HepG2 (cell line): ENCODE data around the gene CHMP1A. TPM values are rescaled to one million over a fixed set of nuclear protein-coding genes. Genes with fewer than 3 reads are reported as not detected.

Experiments used
- HNRNPLL ChIP-seq: fragments of 200-400 bp; formaldehyde crosslinking; IDR thresholded peaks from 2 replicates; pipeline ENCODE4 v1.6.1; 2017; ENCODE audit warnings: mild to moderate bottlenecking, low read depth, low read length; ENCODE audit not compliant: poor library complexity, severe bottlenecking
- PLRG1 ChIP-seq: fragments of 450-650 bp; conservative IDR thresholded peaks from 2 replicates; pipeline ENCODE4 v1.6.1; 2016
- RFXAP ChIP-seq: sonication (generic); formaldehyde crosslinking; IDR thresholded peaks from 2 replicates; pipeline ENCODE4 v1.4.0; 2020; ENCODE audit warnings: missing genetic modification reagents, borderline replicate concordance
- SSRP1 ChIP-seq: IDR thresholded peaks from 2 replicates; pipeline ENCODE4 v1.6.1; 2016; ENCODE audit warnings: control low read depth
- ZBTB38 ChIP-seq: sonication (generic); formaldehyde crosslinking; IDR thresholded peaks from 2 replicates; pipeline ENCODE4 v1.5.1; 2020; ENCODE audit warnings: mild to moderate bottlenecking, missing genetic modification reagents
- ZFY ChIP-seq: sonication (generic); formaldehyde crosslinking; IDR thresholded peaks from 2 replicates; pipeline ENCODE4 v1.4.0; 2020; ENCODE audit warnings: missing genetic modification reagents
- ZNF720 ChIP-seq: sonication (generic); formaldehyde crosslinking; IDR thresholded peaks from 2 replicates; pipeline ENCODE4 v1.4.0; 2020; ENCODE audit warnings: missing genetic modification reagents
- polyA plus RNA-seq, 8 experiments: library from polyadenylated mRNA; depleted of rRNA in 3 of 8; stranded (reverse) in 7 of 8; unstranded in 1 of 8; fragments of >200 nt; fragmentation: Illumina TruSeq in 4 of 8; extraction: Trizol in 4 of 8; gene quantifications; 2 replicates each; pipeline versions ENCODE4 v1.2.1 to v1.2.3, GENCODE V29; 2011 to 2016; ENCODE audit warnings: low read depth in 4 of 8, missing spikeins in 1 of 8, mixed read lengths in 1 of 8; ENCODE audit not compliant: insufficient read depth in 1 of 8
- total RNA-seq, 5 experiments: library from RNA; depleted of rRNA; stranded (reverse); fragments of >200 nt; fragmentation: Illumina TruSeq; extraction: Trizol; gene quantifications; 2 replicates each; pipeline ENCODE4 v1.2.3, GENCODE V29; 2016; ENCODE audit warnings: low read depth in 1 of 5
- TF ChIP-seq, protein P1 (sequence below): sonication (generic); formaldehyde crosslinking; IDR thresholded peaks from 2 replicates; pipeline ENCODE4 v1.4.0; 2020; ENCODE audit warnings: missing genetic modification reagents
- TF ChIP-seq, protein P2 (sequence below): sonication (generic); formaldehyde crosslinking; IDR thresholded peaks from 2 replicates; pipeline ENCODE4 v1.5.1; 2020; ENCODE audit warnings: mild to moderate bottlenecking, missing genetic modification reagents, moderate library complexity
- TF ChIP-seq, protein P3 (sequence below): sonication (generic); formaldehyde crosslinking; conservative IDR thresholded peaks from 2 replicates; pipeline ENCODE4 v1.4.0; 2020; ENCODE audit warnings: missing genetic modification reagents

CHMP1A gene
- total and polyA plus RNA-seq, 2 of the 13 experiments (the other 11 are each of a cell fraction or from before 2014, with no cell fraction given): 69.4 to 73.3 TPM

DNA sequence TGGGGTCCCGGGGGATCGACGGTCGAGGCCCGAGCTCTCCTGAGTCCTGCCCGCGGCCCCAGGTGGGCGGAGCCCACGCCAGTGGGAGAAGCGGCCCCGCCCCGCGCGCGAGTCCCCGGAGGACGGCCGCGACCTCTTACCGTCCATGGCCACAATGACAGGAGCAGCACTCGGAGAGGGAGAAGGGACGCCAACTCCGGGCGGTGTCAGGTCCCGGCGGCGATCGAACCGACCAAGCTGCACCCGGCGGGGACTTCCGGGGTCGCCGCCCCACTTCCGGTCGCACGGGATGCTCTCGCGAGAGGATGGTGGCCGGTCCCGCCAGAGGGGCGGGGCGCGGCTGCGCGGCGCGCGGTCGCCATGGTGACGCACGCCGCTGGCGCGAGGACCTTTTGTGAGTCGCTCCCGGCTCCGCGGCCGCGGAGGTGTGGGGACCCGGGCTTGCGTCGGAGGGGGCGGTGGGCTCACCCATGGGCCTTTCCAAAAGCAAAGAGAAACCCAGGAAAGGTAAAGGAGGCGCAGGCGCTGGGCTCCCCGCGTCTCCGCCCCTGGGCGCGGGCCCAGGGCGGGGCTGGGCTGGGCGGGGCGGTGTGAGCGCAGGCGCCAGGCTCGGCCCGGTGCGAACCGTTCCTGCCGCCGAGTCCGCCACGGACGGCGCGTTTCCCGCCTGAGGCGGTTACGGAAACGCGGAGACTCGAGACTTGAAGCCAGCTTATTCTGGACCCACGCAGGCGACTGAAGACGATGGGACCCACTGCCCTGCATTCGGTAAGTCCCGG is at the start of gene CHMP1A, which contains the start of gene SPATA33 (continued):
- TF ChIP-seq HNRNPLL (peak; percentile 98), RFXAP (CRISPR knock-in tag) (peak; percentile 48; the same call in 1 of the 2 replicates), ZFY (peak; percentile 92), ZBTB38 (peak; percentile 89), SSRP1 (CRISPR knock-in tag) (no peak), PLRG1 (no peak), ZNF720 (CRISPR knock-in tag) (peak; percentile 74; the same call in 1 of the 2 replicates)
- TF ChIP-seq, protein P1, sequence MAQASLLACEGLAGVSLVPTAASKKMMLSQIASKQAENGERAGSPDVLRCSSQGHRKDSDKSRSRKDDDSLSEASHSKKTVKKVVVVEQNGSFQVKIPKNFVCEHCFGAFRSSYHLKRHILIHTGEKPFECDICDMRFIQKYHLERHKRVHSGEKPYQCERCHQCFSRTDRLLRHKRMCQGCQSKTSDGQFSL (CRISPR knock-in tag): no peak
- TF ChIP-seq, protein P2, sequence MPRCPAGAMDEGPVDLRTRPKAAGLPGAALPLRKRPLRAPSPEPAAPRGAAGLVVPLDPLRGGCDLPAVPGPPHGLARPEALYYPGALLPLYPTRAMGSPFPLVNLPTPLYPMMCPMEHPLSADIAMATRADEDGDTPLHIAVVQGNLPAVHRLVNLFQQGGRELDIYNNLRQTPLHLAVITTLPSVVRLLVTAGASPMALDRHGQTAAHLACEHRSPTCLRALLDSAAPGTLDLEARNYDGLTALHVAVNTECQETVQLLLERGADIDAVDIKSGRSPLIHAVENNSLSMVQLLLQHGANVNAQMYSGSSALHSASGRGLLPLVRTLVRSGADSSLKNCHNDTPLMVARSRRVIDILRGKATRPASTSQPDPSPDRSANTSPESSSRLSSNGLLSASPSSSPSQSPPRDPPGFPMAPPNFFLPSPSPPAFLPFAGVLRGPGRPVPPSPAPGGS (CRISPR knock-in tag): peak; percentile 97
- TF ChIP-seq, protein P3, sequence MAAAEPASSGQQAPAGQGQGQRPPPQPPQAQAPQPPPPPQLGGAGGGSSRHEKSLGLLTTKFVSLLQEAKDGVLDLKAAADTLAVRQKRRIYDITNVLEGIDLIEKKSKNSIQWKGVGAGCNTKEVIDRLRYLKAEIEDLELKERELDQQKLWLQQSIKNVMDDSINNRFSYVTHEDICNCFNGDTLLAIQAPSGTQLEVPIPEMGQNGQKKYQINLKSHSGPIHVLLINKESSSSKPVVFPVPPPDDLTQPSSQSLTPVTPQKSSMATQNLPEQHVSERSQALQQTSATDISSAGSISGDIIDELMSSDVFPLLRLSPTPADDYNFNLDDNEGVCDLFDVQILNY (CRISPR knock-in tag): no peak
